ENCODE results near the gene LAMA4. TPM values are rescaled to one million over a fixed set of nuclear protein-coding genes. Genes with fewer than 3 reads are reported as not detected.

LAMA4 gene
- polyA plus RNA-seq, 3 donors: 83.5 to 101 (median 97.8) TPM

DNA sequence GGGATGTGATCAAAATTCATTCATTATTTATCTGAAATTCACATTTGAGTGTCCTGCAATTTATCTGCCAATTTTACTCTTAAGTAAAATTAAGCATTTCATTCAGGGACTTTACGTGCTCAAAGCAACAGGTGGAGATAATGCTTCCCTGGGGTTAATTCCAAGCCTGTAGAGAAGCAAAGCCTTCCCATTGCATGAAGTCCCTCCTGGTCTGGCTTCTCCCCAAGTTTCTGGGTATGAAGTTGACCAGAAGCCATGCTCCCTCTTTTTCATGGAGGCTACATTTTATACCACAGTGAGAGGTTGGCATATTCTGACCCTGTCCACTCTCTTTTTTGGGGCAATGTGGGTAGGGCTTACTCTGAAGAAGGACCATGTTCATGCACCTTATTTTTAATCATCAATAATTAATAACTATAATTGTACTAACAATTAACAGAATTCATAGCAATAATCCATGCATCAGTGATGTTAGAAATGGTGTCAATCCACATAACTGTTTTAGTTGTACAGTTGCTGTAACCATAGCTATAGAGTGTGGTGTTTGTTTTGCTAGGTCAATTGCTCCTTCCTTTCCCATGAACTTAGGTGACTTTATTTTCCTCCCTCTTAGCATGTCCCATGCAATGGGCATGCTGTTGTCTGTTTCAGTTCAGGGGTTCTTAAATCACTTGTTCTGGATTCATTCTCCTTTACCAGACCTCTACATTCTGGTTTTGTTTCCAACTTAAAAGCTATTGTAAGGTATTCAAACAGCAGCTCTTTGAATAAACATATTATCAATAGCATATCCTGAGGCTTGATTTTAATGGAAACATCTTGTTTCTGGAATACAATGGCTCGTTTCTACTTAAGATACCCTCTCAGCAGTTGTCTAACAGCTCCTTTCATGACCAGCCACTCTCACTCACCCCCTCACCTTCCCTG, 1.5 kb downstream of the LAMA4 start:
- DNase-seq (ENCODE audit: extremely low read depth in 1 of 11, low read depth in 9 of 11, low spot score in 4 of 11): no peak

DNA sequence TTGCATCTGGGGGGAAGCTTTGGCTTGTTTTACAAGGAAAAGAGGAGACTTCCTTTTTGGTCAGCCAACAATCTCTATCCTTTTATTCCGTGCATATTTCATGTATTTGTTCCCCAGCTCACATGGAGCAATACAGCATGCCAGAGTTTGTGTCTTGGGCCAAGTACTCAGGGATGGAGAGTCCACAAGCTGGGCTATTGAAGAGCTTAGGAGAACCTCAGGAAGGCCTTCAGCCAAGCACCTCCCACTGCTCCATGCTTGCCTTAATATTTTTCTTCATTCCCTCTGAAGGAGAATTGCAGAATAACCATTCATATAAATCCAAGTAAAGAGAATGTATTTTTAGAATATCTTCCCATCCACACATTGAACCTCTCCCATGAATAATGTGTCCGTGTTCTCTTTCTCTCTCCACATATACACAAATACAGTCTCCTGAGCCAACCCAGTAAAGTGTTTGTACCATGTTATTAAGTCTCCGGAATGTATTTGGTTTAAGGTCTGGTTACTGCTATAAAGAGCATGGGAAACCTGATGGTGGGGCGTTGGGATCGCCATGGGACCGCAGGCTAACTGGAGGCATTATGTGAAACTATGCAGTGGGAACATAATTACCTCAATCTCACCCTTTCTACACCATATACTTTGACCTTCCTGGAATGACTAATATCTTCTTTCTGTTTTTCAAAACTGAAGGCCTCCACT, 3.0 kb downstream of the LAMA4 start:
- DNase-seq (ENCODE audit: extremely low read depth in 1 of 11, low read depth in 9 of 11, low spot score in 4 of 11): no peak

DNA sequence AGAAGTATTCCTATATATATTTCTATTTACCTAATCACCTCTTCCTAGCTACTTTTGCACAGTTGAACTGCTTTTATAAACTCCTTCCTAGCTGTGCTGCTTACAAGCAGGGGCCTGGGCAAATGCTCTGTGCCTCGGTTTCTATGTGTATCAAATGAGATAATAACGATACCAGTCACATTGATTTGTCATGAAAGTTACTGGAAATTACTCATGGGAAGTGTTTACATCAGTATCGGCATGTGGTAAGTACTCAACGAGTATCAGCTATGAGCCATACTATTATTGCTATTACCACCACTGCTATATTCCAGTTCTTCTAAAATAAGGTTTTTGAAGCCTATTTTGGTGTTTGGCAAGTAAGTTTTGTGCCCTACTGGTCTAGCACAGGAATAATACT, 4.9 kb downstream of the LAMA4 start:
- DNase-seq (ENCODE audit: extremely low read depth in 1 of 11, low read depth in 9 of 11, low spot score in 4 of 11): no peak

DNA sequence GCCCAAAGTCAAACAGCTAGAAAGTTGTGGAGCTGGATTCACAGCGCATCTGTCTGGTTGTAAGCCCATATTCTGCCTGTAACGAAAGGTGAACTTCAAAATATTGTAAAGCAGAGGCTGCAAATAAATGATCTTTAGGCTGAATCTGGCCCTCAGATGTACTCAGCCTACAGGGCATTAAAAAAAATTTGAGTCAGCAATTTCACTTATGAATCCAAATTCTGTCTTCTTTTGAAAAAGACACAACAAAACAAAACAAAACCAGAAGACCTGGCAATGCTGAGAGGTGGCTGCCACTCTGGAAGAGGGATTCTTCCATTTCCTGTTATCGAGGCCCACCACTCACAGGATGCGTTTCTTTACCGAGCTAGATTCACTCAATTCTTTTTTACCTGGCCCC, 7.1 kb downstream of the LAMA4 start:
- no peak for DNase-seq (ENCODE audit: extremely low read depth in 1 of 11, low read depth in 9 of 11, low spot score in 4 of 11)

DNA sequence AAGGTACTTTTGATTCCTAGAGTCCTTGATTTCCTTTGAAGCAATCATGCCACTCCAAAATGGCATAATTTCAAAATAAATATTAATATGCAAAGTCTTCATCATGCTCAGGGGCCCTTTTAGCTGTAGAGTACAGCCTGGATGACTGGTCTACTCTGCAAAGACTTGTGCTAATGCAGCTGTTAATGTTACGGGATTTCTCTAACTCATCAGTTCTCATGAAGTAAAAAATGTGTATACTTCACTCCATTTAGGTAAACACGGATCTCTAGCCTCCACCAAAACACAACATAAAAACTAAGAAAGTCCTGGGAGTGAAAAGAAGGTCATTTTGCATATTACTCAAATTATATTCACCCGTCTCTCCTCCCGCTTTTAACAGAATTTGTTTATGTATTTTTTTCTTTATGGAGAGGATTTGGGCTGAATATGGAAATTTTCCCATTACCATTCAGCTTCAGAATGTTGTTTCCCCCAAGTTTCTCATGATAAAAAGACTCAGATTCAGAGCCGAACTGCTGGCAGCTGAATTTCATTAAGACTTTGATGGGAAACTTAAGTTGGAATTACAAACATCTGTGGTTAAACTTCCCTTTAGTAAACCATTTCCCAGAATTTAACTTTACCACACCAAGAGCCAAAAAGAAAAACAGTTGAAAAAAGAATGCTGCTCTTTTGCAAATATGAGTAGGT, 8.7 kb downstream of the LAMA4 start:
- peak in 1 of 11 donors; percentile 55 for DNase-seq (ENCODE audit: extremely low read depth in 1 of 11, low read depth in 9 of 11, low spot score in 4 of 11)

DNA sequence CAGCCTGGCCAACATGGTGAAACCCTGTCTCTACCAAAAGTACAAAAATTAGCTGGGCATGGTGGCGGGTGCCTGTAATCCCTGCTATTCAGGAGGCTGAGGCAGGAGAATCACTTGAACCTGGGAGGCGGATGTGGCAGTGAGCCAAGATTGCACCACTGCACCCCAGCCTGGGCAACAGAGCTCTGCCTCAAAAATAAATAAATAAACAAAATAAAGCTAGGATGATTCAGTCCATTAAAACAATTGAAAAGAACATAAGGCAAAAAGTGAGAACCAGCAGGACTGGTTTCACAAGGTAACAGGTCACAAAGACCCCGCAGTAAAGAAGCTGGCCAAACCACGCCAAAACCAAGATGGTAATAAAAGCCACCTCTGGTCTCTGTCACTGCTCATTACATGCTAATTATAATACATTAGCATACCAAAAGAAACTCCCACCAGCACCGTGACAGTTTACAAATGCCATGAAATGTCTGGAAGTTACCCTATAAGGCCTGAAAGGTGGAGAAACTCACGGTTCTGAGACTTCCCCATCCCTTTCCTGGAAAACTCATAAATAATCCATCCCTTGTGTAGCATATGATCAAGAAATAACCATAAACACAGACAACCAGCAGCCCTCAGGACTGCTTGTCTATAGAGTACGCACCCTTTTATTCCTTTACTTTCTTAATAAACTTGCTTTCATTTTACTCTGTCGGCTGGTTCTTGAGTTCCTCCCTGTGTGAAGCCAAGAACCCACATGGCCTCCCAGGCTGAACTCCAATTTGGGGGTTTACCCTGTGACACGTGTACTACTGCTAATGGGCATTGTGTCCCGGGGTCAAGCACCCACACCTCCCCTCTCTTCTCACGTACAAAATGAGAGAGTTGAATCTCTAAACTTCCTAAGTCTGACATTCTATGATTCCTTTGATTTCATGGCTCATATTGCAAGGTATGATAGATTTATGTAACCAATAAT, 10.2 kb downstream of the LAMA4 start:
- DNase-seq (ENCODE audit: extremely low read depth in 1 of 11, low read depth in 9 of 11, low spot score in 4 of 11): no peak

DNA sequence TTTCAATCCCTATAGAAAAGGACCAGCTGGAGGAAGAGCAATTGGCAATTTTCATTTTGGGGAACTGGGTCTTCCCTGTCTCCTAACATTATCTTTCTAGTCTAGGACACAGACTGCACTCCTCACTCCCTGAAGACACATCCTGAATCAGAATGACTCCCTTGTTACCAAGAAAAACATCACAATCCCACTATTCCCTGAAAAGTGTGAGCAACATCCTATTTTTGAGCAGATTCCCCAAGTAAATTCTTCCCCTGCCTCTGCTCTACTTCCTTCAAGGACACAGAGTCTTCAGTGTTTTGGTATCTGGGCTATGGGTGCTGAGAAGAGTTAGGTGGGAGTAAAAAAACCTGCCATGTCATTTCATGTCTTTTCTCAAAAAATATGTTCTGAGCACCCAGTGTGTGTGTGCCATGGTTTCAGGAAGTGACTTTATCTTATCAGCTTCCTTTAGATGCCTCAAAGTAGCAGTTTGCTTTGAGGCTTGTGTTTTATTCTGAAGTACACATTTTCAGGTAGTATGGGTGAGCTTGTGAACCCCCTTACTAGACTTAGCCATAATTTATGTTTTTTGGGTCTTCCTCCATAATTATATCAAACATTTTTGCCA, 12.4 kb downstream of the LAMA4 start:
- no peak for DNase-seq (ENCODE audit: extremely low read depth in 1 of 11, low read depth in 9 of 11, low spot score in 4 of 11)

DNA sequence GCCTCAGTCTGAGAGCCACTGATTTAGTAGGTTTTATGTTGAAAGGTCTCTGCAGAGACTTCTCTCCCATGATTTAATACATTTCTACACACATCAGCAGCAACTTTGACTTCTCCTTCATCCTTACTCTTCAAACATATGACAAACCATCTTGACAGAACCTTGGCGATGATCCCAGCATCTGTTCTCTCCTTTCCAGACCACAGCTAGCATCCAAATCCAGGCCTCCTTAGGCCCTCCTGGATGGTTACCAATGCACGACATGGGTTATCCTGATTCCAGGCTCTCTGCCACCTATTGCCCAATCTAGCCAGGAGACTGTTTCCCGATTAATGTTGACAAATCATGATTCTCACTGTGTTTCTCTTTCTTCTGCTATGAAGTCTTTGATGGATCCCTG, 16.8 kb downstream of the LAMA4 start:
- DNase-seq (ENCODE audit: extremely low read depth in 1 of 11, low read depth in 9 of 11, low spot score in 4 of 11): no peak

DNA sequence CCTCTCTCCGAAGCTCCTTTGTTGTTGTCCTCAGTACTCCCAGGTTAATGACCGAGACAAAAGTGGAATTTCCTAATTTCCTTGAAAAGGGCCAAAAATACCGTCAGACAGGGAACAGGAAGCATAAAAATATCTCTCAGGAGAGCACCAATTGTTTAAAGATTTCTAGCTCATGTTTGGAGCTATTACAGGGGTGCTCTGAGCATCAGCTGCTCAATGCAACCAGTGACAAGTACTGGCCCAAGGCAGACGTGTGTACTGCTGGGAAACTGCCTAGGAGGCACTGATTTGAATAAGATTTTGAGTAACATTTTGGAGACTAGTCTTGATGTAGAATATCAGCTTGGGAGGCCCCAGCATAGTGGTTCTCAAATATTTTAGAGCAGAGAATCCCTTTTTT, 17.3 kb downstream of the LAMA4 start:
- DNase-seq (ENCODE audit: extremely low read depth in 1 of 11, low read depth in 9 of 11, low spot score in 4 of 11): no peak

DNA sequence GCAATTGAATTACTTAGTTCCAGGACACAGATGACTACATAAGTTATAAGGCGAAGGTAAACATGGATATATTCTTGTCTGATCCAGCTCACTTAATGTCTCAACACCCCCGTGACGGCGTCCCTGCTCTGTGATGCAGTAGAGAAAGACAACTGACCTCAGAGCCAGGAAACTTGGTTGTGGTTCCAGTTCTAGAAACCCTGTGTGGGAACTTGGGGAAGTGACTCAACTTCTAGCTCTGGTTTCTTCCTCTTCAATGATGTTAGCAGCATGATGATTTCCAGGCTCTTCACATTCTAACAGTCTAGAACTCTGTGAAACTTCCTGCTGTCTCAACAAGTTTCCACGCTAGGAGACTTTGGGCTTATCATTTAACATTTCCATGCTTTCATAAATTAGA, 18.4 kb downstream of the LAMA4 start:
- DNase-seq (ENCODE audit: extremely low read depth in 1 of 11, low read depth in 9 of 11, low spot score in 4 of 11): no peak

DNA sequence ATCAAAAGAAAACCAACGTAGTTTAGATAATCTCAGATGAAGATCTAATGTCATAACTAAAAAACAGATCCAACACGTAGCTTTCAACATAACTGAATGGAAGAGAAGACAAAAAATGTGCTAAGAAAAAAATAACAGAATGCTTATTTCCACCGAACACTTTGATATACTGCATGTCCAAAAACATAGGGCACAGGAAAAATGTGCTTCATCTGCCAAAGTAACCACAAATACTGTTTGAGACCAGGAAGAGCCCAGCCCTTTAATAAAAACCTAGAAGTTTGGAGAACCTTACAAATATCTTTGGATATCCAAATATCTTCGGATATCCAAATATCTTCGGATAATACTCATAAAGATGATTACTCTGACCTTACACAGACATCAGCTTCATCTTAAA, 19.8 kb downstream of the LAMA4 start:
- DNase-seq (ENCODE audit: extremely low read depth in 1 of 11, low read depth in 9 of 11, low spot score in 4 of 11): no peak

DNA sequence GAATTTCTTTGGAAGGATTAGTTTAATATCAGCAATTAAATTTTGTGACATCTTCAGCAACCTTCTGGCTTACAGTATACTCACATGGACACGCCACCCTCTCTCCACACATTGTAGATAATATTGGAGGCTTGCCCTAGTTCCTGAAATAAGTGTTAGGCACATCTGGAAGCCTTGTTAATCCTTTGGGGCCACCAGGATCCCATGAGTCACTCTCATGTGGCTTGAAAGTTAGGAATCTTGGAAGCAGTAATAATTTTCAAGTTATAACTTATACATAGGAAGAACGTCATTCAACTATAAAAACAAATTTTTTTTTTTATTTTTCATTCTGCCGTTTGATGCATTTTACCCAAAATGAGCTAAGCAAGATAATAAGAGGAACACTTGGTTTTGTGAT, 20.5 kb downstream of the LAMA4 start:
- no peak for DNase-seq (ENCODE audit: extremely low read depth in 1 of 11, low read depth in 9 of 11, low spot score in 4 of 11)

DNA sequence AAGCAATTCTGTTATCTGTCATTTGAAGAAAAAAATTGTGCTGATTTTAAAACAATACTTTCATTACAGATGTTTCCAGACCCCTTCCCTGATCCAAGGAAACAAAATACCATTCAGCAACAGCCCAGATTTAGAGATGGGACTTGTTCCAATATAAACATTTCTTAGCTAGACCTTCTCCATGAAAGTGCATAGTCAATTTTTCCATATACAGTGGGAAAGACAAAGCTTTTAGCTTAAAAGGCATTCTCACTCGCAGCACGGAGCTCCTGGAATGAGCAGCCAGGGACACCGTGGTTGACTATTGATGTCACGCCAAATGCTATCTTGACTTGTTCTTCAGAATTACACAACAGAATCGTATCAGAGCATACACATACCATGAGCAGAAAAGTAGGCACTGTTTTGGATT, 21.5 kb downstream of the LAMA4 start:
- DNase-seq (ENCODE audit: extremely low read depth in 1 of 11, low read depth in 9 of 11, low spot score in 4 of 11): peak in 1 of 11 donors; percentile 63

DNA sequence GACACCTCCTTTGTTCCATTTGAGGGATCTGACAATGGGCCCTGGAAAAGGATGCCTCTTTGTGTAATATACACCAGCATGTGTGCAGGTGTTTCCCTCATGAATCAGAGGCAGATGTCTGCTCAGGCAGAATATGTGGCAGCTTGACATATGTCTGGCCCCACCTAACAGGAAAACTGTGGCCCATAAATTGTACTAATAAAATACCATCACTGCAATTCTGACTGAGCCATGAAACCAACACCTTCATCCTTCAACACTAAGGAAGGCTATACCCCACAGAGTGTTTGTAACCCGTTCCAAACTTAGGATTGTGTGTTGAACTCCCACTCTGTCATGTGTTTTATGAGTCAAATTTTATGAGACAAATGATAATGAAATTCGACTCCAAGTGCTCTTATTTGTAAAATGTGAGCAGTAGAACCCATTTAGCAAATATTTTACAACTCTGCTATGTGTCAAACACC, 22.7 kb downstream of the LAMA4 start:
- DNase-seq (ENCODE audit: extremely low read depth in 1 of 11, low read depth in 9 of 11, low spot score in 4 of 11): peak in 1 of 11 donors; percentile 70

DNA sequence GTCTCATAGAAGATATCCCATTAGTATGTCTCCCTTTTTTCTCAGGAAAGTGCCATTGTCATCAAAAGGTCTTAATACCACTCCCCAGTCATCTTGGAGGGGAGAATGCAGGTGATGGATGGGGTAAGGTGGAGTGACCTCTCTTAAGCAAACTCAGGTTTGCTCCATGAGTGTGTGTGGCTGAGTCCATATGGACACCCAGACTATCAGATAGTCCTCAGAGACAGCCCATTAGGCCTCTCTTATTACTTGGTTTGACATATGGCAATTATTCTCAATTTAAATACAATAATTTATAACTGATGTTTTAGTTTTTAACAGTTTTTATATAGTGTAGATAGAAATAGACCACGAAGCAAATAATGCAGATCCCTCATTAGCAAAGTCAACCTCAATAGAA, 23.2 kb downstream of the LAMA4 start:
- DNase-seq (ENCODE audit: extremely low read depth in 1 of 11, low read depth in 9 of 11, low spot score in 4 of 11): no peak

DNA sequence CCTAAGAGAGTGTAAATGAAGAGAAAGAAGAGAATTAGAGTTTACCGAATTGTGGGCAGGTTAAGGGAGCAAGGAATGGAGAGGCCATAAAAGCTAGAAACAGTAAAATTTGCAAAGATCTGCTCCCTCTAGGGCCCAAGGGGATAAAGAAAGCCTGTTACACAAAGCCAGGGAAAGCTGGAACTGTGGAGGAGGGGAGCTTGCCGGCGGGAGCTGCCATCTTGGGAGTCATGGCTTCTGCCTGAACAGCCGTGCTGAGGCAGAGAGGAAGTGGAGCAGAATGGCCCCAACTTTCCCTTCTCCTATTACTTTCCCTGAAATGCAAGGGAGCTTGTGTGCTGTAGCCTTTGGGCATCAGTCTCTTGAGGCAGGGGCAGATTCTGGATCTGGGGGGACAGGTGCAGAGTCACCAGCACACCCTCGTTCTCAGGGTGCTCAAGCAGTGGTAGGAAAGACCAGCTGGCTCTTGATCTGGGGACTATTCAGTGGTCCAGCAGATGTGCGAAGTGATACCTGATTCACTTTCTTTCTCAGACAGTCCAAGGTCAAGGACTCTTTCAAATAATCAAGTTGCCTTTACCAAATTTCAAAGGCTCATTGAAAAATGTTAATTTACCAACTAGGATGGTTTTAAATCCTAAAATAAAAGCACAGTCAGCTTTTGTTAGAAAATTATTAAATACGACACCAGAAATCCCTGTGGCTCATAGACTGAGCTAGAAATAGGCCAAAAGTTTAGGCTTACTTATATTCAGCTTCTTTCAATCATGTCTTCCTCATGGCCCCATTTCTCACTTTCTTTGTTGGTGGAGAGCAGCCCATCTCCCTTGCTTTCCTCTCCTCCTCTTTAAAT, 25.7 kb downstream of the LAMA4 start:
- DNase-seq (ENCODE audit: extremely low read depth in 1 of 11, low read depth in 9 of 11, low spot score in 4 of 11): no peak

DNA sequence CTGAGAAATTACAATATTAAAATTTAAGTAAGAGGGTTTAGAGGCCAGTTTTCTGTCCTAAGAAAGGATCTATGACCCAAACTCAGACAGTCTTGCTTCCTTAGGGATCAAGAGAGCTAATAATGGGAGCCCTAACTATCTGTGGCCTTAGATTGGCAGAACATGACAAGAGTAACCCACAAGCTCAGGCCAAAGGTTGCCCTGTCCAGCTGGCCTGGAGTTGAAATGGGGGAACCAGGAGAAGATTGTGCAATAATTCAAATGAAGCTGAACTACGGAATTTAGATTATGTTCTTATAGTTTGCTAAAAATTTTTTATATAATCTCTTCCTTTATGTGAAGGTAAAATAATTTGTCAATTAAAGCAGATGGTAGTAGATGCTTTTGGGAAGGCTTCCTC, 26.4 kb downstream of the LAMA4 start:
- DNase-seq (ENCODE audit: extremely low read depth in 1 of 11, low read depth in 9 of 11, low spot score in 4 of 11): no peak
